GM12874 (cell line): ENCODE results near the gene PLAAT4.
A peak's percentile ranks its signal among the peaks of the same experiment; 100 is the strongest.

Experiments used
- TF ChIP-seq, protein P1 (sequence below): IDR thresholded peaks from 2 replicates; pipeline ENCODE4 v1.5.1; 2011; ENCODE audit warnings: low read depth, mild to moderate bottlenecking, control low read depth, low read length, moderate library complexity; ENCODE audit not compliant: insufficient read depth

Gene PLAAT4

GRCh38 chr11:63504933-63505586 lies 31.5 kb upstream of the PLAAT4 start:
- TF ChIP-seq, protein P1, sequence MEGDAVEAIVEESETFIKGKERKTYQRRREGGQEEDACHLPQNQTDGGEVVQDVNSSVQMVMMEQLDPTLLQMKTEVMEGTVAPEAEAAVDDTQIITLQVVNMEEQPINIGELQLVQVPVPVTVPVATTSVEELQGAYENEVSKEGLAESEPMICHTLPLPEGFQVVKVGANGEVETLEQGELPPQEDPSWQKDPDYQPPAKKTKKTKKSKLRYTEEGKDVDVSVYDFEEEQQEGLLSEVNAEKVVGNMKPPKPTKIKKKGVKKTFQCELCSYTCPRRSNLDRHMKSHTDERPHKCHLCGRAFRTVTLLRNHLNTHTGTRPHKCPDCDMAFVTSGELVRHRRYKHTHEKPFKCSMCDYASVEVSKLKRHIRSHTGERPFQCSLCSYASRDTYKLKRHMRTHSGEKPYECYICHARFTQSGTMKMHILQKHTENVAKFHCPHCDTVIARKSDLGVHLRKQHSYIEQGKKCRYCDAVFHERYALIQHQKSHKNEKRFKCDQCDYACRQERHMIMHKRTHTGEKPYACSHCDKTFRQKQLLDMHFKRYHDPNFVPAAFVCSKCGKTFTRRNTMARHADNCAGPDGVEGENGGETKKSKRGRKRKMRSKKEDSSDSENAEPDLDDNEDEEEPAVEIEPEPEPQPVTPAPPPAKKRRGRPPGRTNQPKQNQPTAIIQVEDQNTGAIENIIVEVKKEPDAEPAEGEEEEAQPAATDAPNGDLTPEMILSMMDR, result no peak

DNA sequence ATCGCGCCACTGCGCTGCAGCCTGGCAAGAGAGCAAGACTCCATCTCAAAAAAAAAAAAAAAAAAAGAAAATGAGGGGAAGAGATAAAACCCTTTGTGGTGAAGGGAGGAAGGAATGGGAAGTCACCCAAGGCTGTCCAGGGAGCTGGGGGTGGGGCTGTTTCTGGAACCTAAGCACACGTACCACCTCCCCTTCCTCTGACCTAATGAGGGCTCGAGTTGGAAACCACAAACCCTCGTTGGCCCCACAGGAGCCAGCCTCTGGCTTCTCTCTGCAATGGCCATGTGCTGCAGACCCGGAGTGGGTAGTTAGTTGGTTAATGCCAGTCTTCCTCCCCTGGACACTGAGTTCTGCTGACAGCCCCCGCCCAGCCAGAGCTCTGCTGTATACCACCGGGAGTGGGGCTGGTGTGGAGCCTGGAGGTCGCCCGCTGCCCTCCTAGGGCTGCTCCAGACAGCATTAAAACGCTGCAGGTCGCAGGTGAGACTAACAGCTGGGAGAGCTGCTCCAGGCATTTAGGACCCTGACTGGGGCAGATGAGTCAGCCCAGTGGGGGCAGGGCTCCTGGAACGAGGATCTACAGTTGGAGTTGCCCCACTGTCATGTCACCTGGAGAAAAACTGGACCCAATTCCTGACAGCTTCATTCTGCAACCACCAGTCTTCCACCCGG lies 30.6 kb upstream of the PLAAT4 start, which contains the start of gene LGALS12:
TSS of gene LGALS12 (plus strand) at position 228 of the 672 bp plus-strand sequence. CDS start at position 603, 375 bp downstream.
- TF ChIP-seq, protein P1, result no peak

DNA sequence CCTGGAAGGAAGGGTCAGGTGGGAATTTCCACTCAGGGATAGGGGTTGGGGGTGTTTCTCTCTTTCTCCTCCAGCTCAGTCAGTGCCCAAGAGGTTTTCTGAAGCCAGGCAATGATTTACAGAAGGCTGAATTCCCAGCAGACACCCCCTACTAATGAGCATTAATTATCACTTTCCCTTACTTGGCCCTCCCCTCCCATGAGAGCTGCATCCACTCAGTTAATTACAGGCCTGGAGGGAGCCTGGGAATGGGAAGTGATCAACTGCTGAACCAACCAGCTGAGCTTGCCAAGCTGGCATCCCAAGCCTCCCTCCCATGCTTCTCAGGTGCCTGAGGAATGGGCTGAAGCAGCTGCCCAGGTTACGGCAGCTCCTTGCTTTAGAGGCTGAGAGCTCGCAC lies 29.7 kb upstream of the PLAAT4 start:
- TF ChIP-seq, protein P1, result no peak

DNA sequence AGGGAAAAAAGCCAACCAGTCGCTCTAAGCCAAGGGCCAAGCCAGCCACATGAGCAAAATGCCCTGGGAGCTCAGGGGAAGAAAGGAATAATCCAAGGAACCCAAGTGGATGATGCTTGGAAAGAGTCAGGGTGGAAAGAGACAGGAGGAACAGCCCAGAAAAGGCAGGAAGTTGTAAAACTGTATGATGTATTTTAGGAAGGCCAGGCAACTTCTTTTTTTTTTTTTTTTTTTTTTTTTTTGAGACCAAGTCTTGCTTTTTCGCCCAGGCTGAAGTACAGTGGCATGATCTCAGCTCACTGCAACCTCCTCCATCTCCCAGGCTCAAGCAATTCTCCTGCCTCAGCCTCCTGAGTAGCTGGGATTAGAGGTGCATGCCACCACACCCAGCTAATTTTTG lies 29.1 kb upstream of the PLAAT4 start:
- TF ChIP-seq, protein P1, result no peak

DNA sequence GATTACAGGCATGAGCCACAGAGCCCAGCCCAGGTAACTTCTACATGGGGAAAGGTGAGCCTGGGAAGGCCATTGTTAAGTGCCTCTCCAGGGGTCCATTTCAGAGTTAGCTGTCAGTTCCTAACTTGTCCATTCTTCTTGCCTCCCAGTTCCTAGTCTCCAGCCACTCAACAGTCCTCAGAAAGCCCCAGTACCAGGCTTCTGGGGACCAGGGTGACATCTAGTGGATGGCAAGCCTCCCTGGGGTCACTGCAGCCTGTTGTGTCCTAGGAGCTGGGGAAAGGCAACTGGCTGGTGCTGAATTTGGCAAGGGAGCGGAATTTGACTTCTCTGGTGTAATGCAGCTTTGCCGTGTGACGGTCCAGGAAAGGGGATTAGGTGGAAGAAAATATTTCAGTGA lies 28.6 kb upstream of the PLAAT4 start:
- TF ChIP-seq, protein P1, result peak; percentile 46

- TF ChIP-seq, protein P1, result no peak
Observed at GRCh38 chr11:63508745-63509144, 27.9 kb upstream of the PLAAT4 start.

GRCh38 chr11:63510360-63511047 lies 26.1 kb upstream of the PLAAT4 start:
- TF ChIP-seq, protein P1, result no peak
